T-helper 1 cell (primary cell): ENCODE results near the gene PSEN2.
A peak's percentile ranks its signal among the peaks of the same experiment; 100 is the strongest.
"Not testable (repeated sequence)": the region's sequence is repeated elsewhere in the genome, so short reads cannot be mapped to it uniquely, and the experiment has no call there.

Experiments
- DNase-seq, 5 donors: peaks; one replicate each; pipeline ENCODE4 v3.0.0-alpha.2; 2012 to 2020
- total RNA-seq, 4 donors: gene quantifications; one replicate each; lab custom pipeline; 2026; lab: John Stamatoyannopoulos, UW

PSEN2 gene
- 0 to 0.91 (median 0.38) reads per million in 4 donors for total RNA-seq

- peak; percentile 21 to 61 (median 40) for DNase-seq
These were observed at the start of gene PSEN2 for GRCh38 chr1:226870401-226871279. Gene PSEN2 (plus strand): TSS chr1:226870616. CDS start chr1:226881908, 11,292 bp downstream.

DNA sequence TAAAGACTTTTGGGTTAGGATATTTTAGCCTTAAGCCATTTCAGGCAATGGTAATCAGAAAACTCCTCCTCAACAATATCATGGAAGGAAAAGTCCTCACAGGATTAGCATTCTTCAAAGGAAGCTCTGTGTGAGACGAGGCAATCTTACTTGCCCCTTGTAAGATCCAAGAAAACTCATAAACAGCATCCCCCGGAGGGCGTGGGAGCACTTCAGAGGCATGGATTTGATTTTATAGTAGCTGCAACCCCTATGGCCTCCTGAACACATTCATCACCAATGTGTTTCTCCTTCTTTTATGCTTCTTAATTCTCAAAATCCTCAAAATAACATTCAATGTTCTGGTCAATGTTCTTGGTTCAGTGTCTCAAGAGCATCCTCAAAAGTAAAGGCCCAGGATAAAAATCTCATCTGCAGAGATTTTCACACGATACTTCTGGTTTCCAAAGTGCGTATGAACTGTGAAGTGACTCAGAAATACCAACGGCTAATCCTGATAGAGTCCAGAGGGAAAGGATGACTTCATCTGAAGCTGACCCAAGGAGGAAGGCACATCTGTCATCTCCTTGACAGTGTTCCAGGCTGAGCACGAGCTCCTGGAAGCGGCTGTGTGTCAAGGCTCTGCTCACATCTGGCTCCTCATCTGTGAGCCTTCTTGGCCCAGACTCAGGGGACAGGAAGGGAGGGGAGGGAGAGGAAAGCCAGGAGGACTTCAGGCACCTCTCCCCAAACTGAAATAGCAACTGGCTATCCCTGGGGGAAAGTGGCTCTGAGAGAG, 49.3 kb upstream of the PSEN2 start:
- DNase-seq = no peak

- no peak for DNase-seq
These were observed 48.7 kb upstream of the PSEN2 start for GRCh38 chr1:226821719-226822085.

GRCh38 chr1:226823643-226824042, 46.8 kb upstream of the PSEN2 start:
- no peak for DNase-seq

DNA sequence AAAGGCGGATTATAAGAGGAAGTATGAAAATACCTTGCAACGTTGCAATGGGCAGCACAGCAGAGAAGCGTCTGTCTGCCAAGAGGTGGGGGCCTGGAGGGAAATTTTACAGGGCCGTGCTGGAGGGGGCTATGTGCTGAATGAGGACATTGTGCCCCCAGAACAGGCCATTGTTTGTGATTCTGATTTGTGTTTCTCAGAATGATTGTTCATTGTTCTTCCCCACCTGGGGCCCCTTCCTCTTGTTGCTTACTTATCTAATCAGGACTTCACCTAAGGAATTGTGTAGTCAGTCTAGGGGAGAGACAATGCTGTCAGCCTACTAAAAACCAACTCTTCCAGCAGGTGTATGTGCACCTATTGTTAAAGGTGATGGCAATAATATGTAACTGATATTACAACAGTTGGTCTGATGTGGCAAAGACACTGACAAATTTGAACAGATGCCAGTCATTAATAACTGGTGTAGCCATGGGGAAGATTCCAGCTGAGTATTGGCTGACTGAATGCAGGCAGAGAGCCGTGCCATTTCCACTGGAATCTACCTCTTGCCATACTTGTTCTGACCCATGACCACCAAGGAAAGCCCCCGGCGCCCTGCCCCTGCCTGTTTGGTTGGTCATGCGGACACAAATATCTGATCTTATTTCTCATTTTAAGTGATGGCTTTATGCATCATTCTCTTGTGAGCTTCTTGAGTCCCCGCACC, 45.2 kb upstream of the PSEN2 start:
- DNase-seq = no peak

DNA sequence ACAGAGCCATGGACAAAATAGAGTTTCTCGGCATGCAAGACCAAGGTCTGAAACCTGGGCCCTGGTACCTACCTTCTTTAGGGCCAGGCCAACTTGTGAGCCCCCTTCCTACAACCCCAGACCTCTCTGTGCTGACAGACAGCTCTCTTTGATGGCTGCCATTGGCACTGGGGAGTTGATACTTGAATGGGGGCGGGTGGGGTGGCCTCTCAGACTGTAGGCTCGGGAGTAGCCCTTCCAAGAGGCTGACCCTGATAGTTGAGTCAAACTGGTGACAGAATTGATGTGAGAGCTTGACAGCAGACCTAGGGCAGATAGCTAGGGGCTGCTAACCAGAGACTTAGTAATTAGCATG, 44.7 kb upstream of the PSEN2 start:
- no peak for DNase-seq

- DNase-seq = no peak
These were observed 43.7 kb upstream of the PSEN2 start for GRCh38 chr1:226826479-226827261.

DNA sequence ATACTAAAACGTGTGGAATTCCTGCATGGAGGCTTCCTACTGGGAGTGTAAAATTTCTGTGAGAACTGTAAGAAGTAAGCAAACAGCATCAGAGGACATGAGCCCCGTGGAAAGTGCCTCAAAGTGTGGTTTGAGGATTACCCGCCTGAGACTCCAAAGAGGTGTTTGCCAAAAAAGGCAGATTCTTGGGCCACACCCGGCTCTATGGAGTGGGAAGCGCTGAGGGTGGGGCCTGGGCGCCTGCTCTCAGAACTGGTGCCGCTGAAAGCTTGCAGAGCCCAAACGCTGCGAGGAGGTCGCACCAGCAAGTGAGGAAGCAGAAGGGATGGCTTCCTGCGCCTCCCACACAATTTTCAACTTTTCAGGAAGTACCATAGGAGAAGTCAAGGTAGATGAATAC, 43.0 kb upstream of the PSEN2 start:
- no peak for DNase-seq

- DNase-seq = peak; percentile 87 to 94 (median 91)
These were observed 42.4 kb upstream of the PSEN2 start for GRCh38 chr1:226827968-226828513.

GRCh38 chr1:226829105-226829504, 41.3 kb upstream of the PSEN2 start:
- DNase-seq = no peak

DNA sequence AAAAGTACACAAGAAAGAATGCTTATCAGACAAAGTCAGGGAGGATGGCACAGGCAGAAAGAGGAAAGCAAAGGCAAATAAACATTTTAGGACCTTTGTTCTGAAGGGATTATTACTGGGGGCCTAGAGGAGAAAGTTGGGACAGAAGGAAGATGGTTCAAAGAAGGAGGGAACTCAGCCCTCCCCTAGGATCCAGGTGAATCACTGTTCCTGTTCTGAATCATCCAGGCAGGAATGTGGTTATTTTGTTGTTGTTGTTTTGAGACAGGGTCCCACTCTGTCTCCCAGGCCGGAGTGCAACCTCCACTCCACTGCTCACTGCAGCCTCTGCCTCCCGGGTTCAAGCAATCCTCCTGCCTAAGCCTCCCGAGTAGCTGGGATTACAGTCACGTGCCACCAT, 38.5 kb upstream of the PSEN2 start:
- DNase-seq = no peak

GRCh38 chr1:226832613-226833012, 37.8 kb upstream of the PSEN2 start:
- no peak for DNase-seq

DNA sequence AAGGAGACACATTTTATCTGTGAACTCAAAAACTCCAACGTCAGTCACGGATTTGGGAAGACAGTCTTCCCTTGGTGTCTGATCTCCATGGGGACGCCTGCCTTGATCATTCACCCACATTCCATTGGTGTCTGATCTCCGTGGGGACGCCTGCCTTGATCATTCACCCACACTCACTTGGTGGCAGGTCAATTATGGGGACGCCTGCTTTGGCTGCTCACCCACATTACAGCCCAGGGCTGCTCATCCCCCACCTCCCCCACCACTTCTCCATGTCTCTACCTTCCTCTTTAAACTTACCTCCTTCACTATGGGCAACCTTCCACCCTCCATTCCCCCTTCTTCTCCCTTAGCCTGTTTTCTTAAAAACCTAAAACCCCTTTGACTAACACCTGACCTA, 36.2 kb upstream of the PSEN2 start:
- not testable (repeated sequence) for DNase-seq

DNA sequence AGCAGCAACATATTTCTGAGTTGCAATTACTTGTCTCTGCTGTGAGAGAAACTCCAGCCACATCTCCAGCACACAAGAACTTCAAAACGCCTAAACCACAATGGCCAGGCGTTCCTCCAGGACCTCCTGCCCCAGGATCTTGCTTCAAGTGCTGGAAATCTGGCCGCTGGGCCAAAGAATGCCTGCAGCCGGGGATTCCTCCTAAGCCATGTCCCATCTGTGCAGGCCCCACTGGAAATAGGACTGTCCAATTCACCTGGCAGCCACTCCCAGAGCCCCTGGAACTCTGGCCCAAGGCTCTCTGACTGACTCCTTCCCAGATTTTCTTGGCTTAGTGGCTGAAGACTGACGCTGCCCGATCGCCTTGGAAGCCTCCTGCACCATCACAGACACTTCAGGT, 35.0 kb upstream of the PSEN2 start:
- DNase-seq = not testable (repeated sequence)

GRCh38 chr1:226837966-226838365, 32.5 kb upstream of the PSEN2 start:
- DNase-seq = not testable (repeated sequence)

DNA sequence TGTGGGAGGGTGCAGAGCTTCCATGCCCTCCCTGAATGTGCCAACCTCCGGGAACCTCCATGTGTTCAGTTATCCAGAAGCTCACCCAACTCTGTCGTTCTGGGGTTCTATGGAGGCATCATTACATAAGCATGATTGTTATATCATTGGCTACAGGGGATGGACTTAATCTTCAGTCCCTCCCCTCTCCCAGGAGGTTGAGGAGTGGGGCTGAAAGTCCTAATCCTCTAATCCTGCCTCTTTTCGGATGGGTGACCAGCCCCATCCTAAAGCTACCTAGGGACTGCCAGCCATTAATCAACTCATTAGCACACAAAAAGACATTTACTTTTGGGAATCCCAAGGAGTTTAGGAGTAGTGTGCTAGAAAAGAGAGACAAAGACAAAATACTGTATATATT, 32.0 kb upstream of the PSEN2 start:
- no peak for DNase-seq

DNA sequence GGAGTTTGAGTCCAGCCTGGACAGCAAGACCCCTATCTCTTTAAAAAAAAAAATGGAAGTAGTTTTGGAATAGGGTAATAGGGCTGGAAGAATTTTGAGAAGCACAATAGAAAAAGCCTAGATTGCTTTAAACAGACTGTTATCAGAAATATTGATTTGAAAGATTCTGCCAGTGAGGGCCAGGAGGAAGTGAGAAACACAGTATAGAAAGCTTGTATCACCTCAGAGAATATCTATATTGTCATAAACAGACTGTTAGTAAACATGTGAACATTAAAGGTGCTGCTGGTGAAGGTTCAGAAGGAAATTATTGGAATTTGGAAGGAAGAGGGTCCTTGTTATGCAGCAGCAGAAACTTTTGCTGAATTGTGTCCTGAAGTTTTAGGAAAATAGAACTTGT, 24.8 kb upstream of the PSEN2 start:
- no peak for DNase-seq

DNA sequence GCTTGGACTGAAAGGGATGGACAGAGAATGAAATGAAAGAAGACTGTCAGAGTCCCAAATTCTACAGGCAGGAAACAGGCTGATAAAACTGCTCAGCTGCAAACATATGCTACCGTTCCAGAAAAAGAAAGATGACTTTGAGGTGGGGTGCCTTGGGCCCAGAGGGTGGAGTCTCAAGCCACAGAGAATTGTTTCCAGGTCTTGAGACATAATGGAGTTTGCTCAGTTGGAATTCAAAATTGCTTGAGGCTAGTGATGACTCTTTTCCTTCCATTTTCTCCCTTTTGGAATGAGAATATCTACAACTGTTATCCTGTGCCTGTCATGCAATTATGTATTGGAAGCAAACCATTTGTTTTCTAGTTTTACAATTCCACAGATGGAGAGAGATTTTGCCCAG, 23.6 kb upstream of the PSEN2 start:
- DNase-seq = no peak

DNA sequence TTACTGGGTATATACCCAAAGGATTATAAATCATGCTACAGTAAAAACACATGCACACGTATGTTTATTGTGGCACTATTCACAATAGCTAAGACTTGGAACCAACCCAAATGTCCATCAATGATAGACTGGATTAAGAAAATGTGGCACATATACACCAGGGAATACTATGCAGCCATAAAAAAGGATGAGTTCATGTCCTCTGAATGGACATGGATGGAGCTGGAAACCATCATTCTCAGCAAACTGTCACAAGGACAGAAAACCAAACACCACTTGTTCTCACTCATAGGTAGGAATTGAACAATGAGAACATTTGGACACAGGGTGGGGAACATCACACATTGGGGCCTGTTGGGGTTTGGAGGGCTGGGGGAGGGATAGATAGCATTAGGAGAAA, 15.9 kb upstream of the PSEN2 start:
- not testable (repeated sequence) for DNase-seq

GRCh38 chr1:226862890-226863289, 7.5 kb upstream of the PSEN2 start:
- DNase-seq = no peak

DNA sequence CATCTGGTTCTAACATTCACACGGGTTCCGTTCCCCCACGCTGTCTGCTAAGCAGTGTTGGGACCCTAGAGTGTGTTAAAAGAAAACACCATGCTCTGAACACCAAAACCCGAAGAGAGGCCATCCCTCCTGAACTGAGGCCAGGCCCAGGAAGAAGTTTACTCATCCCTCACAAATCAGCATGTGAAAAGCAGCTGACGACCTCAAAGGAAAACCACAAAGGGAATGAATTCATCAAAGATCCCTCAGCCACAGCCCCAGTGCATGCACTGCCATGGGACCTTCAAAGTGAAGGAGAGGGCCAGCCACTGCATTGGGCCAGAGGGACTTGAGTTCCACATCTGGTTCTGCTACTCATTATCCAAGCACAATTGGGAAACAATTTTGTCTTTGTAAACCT, 7.0 kb upstream of the PSEN2 start:
- peak in 1 of 5 donors; percentile 17 for DNase-seq

GRCh38 chr1:226864311-226864710, 6.1 kb upstream of the PSEN2 start:
- no peak for DNase-seq
